Heart left ventricle (tissue), 13 donors: Measurements from ENCODE around the gene ANXA6.

Experiments
- POLR2A ChIP-seq, 2 donors: fragments of 450-650 bp; IDR thresholded peaks; one replicate each; pipeline ENCODE4 v1.6.1; 2017; ENCODE audit warnings: antibody characterized with exemption in 2 of 2, mild to moderate bottlenecking in 2 of 2, moderate library complexity in 2 of 2
- TF ChIP-seq, protein P1 (sequence below), 12 donors: fragments of 200-600 bp; sonication (generic) in 4 of 12; IDR thresholded peaks; one replicate each; pipeline versions ENCODE4 v1.5.0 to v1.8.0; 2018 to 2022; ENCODE audit warnings: antibody characterized with exemption in 12 of 12, mild to moderate bottlenecking in 5 of 12
- donor health status: ischemic (EF 13 %, LVEDD 7.1; RV severe dilation, severe dysfunction).
- donor health status: DM: no; HTN: yes; CAD: no.
- donor health status: DM: no; HTN: no; CAD: no.
- donor health status: ischemic (EF 25% LVEDD 6.9; RV normal size, moderate dysfunction).
- donor health status: ischemic (EF 25% LVEDD 5.7; RV mildly dilated, moderate dysfunction).
- donor health status: ischemic (EF 35%, LVEDD 5.7; RV mildly dilated, moderate dysfunction).
- donor health status: nonischemic (EF 11% LVEDD 7.7; RV severe dilation, severe dysfunction).
- donor health status: DM: yes; HTN: yes; CAD: no.
- donor health status: PGD.
- donor health status: ischemic (EF 29% LVEDD 5.4; RV normal size, mild dysfunction).
- donor health status: nonischemic (EF 23%, LVEDD 6.1; RV moderate dilation, normal function).

DNA sequence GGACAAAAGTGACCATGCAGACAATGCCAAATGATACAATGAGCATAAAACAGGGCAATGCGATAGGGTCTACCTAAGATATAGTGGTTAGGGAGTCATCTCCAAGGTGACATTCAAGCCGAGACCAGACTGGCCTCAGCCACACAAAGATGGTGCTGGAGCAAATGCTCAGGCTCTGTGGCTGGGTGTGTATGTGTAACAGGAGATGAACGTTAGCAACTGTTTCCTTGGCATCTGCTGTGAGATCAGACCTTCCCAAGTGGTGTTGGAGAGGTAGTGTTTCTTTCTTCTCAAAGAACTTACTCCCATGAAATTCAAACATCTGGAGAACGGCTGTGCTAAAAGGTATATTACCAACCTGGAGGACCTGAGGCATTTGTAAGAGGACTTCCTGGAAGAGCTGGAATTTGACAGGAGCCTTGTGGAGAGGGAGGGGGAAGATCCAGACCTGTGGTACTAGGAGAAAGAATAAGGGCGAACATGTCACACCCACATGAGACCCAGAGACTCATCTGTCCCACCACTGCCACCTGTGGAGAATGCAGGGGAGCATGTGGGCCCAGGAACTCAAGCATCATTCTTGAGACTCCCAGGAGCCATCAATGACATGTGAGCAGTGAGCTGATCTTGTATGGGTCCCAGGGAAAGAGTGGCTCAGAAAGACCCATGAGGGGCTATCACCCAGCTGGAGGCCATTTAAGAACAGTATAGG is 21.4 kb upstream of the ANXA6 start:
- TF ChIP-seq, protein P1, sequence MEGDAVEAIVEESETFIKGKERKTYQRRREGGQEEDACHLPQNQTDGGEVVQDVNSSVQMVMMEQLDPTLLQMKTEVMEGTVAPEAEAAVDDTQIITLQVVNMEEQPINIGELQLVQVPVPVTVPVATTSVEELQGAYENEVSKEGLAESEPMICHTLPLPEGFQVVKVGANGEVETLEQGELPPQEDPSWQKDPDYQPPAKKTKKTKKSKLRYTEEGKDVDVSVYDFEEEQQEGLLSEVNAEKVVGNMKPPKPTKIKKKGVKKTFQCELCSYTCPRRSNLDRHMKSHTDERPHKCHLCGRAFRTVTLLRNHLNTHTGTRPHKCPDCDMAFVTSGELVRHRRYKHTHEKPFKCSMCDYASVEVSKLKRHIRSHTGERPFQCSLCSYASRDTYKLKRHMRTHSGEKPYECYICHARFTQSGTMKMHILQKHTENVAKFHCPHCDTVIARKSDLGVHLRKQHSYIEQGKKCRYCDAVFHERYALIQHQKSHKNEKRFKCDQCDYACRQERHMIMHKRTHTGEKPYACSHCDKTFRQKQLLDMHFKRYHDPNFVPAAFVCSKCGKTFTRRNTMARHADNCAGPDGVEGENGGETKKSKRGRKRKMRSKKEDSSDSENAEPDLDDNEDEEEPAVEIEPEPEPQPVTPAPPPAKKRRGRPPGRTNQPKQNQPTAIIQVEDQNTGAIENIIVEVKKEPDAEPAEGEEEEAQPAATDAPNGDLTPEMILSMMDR (IDR thresholded peaks at IDR 0.05), result no peak
- no peak for TF ChIP-seq POLR2A (IDR thresholded peaks at IDR 0.05)
